ENCODE results near the gene TEX14.
"Not testable (repeated sequence)": the region's sequence is repeated elsewhere in the genome, so short reads cannot be mapped to it uniquely, and the experiment has no call there.

TEX14 gene

DNA sequence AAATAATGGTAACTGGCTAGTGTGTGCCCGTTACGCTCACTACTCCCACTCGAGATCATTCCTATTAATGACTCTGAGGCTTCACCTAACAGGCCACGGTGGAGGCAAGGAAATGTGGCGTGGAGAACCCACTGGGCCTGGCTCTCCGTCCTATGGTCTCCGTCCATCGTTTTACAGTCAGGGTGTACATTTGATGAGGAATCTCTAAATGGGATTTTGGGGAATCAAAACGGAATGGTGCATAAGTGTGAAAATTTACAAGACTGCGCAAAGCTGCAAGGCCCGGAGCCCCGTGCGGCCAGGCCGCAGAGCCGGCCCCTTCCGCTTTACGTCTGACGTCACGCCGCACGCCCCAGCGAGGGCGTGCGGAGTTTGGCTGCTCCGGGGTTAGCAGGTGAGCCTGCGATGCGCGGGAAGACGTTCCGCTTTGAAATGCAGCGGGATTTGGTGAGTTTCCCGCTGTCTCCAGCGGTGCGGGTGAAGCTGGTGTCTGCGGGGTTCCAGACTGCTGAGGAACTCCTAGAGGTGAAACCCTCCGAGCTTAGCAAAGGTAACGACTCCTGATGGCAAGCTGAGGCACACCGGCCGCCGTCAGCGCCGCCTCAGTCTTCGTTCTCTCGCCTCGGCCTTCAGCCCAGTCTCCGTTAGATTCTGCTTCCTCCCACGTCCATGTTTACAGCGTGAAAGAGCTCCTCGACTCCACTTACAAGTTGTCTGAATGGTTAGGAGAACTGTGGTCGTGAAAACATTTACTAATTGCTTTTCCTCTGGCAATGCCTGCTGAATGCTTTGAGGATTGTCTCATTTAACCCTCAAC is 602 bp upstream of the TEX14 start, which contains the start of gene RAD51C:
Gene RAD51C (plus strand): TSS at position 364 of the 817 bp plus-strand sequence. CDS start 42 bp downstream, at position 406.
- peak; percentile 89 for DNase-seq (ENCODE audit: low spot score)

DNA sequence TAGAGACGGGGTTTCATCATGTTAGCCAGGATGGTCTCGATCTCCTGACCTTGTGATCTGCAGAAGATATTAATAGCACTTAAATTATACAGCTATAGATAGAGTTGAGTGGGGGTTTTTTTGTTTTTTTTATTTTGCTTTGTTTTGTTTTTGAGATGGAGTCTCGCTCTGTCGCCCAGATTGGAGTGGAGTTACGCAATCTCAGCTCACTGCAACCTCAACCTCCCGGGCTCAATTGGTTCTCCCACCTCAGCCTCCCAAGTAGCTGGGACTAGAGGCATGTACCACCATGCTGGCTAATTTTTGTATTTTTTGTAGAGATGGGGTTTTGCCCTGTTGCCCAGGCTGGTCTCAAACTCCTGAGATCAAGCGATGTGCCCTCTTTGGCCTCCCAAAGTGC is 1.8 kb downstream of the TEX14 start:
- not testable (repeated sequence) for DNase-seq (ENCODE audit: low spot score)

DNA sequence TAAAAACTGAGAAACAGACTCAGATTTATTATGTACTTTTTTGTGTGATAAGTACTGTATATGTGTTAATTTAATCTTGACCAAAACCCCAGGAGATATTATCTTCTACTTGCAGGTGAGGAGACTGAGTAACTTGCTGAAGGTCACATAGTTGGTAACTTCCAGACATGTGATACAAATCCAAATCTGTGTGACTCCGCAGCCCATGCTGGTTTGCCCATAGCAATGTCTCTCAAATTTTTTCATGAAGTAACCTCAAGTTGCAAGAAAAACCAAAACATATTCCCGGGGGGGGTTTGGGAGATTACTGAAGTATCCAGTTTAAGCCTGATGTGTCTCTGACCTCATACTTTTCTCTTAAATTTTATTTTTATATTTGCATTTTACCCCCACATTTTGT is 3.3 kb downstream of the TEX14 start:
- no peak for DNase-seq (ENCODE audit: low spot score)

DNA sequence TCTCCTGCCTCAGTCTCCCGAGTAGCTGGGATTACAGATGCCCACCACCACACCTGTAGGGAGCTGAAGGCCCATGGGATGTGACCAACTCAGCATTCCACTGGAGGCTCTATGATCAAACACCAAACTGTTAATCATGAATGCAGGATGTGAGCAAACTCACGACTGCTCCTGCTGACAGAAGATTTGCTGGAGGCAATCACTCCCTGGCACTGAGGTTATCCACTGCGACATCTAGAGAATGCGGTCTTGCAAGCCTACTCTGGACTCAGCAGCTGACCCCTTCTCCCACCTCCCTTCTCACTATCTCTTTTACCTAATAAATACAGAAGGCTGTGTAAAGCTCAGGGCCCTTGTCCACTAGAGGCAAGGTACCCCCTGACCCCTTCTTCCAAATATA is 4.9 kb downstream of the TEX14 start:
- no peak for DNase-seq (ENCODE audit: low spot score)

DNA sequence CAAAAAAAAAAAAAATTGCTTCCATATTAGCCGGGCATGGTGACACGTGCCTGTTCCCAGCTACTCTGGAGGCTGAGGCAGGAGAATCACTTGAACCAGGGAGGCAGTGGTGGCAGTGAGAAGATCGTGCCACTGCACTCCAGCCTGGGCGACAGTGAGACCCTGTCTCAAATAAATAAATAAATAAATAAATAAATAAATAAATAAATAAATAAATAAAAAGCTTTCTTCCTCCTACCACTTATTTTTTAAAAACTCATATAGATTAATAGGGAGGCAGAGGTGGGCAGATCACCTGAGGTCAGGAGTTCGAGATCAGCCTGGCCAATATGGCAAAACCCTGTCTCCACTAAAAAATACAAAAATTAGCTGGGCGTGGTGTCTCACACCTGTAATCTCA is 7.4 kb downstream of the TEX14 start:
- not testable (repeated sequence) for DNase-seq (ENCODE audit: low spot score)

DNA sequence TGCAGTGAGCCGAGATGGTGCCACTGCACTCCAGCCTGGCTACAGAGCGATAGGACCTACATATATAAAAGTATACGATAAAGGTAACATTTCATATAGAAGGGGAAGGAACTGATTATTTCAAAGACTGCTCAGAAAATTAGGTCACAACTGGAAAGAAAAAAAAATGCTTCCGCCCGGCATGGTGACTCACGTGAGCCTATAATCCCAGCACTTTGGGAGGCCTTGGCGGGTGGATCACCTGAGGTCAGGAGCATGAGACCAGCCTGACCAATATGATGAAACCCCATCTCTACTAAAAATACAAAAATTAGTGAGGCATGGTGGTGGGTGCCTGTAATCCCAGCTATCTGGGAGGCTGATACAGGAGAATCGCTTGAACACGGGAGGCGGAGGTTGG is 7.8 kb downstream of the TEX14 start:
- DNase-seq (ENCODE audit: low spot score): no peak

DNA sequence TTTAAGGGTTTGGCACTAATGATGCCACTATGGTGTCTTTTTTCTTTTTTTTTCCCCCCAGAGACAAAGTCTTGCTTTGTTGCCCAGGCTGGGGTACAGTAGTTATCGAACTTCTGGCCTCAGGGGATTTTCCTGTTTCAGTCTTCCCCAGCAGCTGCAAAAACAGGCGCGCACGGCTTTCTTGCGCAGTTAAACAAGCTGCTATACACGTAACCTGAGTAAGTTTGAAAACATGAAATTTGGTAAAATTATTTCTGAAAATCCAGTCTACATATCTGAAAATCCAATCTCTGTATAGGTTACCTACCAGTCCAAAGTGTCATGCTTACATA is 11.8 kb downstream of the TEX14 start:
- DNase-seq (ENCODE audit: low spot score): no peak

DNA sequence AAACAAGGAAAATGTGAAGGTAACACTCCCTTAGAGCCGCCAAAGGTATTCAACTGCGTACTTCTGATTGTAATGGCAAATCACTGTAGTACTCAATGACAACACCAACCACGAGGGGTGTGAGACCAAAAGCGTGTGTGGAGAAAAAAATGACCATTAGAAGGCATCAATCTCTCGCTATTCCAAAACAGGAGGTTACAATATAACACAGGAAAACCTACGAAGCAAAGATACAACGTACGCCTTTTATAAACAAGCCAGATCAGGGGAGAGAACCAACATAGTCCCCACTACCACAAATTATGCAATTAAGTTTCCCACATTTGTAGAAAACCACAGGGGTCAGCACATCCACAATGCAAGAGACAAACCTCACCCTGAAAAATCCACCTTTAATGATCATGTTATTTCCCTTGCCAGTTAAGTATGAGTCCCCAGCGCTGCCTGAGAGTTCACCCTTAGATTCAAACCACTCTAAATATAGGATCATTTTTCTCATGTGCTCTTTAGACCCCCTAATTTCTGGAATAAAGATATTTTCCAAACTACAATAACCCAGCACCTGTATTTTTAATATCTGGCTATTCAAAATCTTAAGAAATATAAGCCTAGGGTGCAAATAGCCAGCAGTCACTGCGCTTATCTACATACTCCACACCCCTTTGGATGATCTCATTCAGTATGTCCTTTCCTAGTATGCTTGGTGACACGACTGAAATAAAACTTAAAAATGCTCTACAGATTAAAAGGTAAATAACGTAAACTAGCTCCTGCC is 12.4 kb downstream of the TEX14 start:
- no peak for DNase-seq (ENCODE audit: low spot score)

GRCh38 chr17:58678287-58678686 is 13.6 kb downstream of the TEX14 start:
- not testable (repeated sequence) for DNase-seq (ENCODE audit: low spot score)

DNA sequence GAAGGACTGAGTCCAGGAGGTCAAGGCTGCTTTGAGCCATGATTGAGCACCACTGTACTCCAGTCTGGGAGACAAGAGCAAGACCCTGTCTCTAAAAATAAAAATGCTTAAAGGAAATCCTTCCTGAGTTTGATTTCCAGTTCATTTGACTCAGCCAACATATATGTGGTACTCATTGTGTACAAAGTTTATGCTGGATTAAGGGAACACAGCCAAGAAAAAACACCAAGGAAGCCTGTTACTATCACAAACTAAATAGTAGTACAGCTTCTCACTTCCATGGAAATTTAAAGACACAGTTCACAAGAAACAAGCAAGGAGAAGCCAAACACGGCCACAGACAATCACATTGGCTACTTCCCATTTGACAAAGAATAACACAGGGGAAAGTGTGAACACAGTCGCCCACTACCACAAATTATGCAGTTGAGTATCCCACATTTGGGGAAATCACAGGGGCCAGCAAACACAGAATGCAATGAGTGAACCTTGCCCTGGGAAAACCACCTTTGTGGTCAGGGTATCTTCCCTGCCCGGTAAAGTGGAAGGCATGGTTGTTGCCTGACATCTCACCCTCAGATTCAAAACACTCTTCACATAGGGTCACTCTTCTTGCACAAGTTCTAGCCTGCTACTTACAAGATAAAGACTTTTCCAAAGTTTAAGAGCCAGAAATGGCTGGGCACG is 14.5 kb downstream of the TEX14 start:
- DNase-seq (ENCODE audit: low spot score): no peak

- no peak for DNase-seq (ENCODE audit: low spot score)
These were observed 19.9 kb downstream of the TEX14 start for GRCh38 chr17:58671969-58672368.

DNA sequence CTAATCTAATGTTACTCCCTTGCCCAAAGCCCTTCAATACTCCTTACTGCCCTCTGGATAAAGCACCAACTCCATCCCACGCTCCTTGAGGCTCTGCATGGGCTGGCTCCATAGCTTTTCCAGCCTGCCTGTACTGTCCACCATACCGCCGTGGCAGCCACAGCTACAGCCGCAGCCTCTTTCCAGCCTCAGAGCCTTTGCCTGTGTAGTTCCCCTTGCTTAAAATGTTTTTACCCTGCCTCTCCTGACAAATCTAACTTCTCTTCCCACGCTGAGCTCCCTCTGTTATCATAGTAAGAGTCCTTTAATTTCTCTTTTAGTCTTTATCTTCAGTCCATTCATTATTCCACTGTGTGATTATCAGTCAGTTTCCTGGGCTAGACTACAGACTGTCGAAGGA is 22.0 kb downstream of the TEX14 start:
- DNase-seq (ENCODE audit: low spot score): no peak

- no peak for DNase-seq (ENCODE audit: low spot score)
These were observed 23.3 kb downstream of the TEX14 start for GRCh38 chr17:58668598-58668935.

GRCh38 chr17:58667934-58668597 is 23.8 kb downstream of the TEX14 start:
- DNase-seq (ENCODE audit: low spot score): no peak

DNA sequence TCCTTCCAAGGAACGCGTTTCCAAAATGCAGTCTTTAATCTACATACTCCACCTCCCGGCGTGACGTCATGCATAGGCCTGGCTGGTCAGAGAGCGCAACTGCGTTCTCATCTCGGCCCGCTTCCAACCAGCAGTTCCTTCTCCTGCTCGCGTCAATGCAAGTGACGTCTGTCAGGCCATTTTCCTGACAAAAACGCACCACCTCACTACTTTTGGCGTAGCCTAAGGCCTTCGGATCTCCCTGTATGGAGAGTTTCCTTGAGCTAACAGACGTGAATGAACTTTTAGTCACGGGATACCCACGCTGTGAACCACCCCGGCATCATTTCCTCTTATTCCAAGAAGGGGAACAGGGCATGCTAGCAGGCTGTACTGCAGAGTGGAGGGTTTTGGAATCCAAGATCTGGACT is 25.0 kb downstream of the TEX14 start:
- DNase-seq (ENCODE audit: low spot score): no peak

GRCh38 chr17:58665946-58666857 is 25.6 kb downstream of the TEX14 start:
- no peak for DNase-seq (ENCODE audit: low spot score)

DNA sequence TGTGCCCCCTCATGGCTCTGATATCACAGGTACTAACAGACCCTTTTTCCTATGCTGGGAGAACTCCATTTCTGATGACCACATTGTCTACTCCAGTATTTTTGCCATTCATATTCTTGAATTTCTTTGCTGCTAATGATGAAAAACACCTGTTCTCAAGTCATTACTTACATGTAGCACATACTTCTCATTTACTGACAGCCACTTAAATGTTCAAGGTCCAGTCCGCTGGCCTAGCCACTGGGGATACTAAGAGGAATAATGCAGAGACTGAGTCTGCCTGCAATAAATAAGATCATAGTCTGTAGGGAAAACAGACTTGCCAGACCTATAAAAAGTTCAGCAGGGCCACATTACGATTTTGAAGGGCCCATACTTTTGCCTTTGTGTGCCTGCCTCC is 27.5 kb downstream of the TEX14 start:
- no peak for DNase-seq (ENCODE audit: low spot score)

- no peak for DNase-seq (ENCODE audit: low spot score)
These were observed 30.3 kb downstream of the TEX14 start for GRCh38 chr17:58661499-58661898.

DNA sequence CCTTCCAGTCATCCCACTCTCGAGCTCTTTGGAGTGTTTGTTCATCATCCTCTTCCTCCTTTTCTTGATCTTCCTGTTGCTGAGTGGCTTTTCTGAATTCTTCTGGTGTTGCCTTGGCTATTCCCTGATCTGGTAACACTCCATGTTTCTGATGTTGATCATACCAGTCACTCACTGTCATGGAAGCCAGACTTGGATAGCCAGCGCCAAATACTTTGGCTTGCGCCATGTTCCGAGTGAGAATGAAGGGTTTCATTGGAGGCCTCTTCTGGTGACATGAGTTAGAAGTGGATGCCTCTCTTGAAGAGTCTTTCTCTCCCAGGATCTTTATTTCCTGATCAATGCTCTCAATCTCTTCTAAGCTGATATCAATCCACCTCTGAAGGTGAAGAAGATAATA is 31.2 kb downstream of the TEX14 start:
- DNase-seq (ENCODE audit: low spot score): no peak

DNA sequence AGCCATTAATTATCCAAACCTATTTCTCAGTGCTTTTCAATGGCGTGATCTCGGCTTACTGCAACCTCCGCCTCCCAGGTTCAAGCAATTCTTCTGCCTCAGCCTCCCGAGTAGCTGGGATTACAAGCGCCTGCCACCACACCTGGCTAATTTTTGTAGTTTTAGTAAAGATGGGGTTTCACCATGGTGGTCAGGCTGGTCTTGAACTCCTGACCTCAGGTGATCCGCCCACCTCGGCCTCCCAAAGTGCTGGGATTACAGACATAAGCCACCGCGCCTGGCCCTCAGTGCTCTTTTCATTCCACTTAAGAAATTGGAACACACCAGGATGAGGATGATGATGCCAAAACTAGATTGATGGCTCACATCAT is 32.1 kb downstream of the TEX14 start:
- not testable (repeated sequence) for DNase-seq (ENCODE audit: low spot score)

Measured in left forelimb (tissue), 1 donor.